SK-N-SH (cell line): ENCODE measurements around the gene SPATA19. TPM values are rescaled to one million over a fixed set of nuclear protein-coding genes. Genes with fewer than 3 reads are reported as not detected.

ENCODE experiments used
- CTCF ChIA-PET: fragments of 300-600, 350-600 bp; formaldehyde crosslinking; extraction: SDS; loops from one replicate; lab custom pipeline; 2021; lab: Yijun Ruan, JAX
- POLR2A ChIA-PET: fragments of 350-600 bp; sonication (Branson Sonifier 250); formaldehyde crosslinking; extraction: SDS; loops from one replicate; lab custom pipeline; 2020; ENCODE audit warnings: antibody characterized with exemption, inconsistent platforms; lab: Yijun Ruan, JAX
- DNase-seq: peaks from one replicate; pipeline ENCODE4 v3.0.0; 2012
- H2AFZ ChIP-seq: fragments of 200-600 bp; sonication (generic); 2 replicates; pipeline ENCODE4 v1.8.1; 2016; ENCODE audit warnings: antibody characterized with exemption, mild to moderate bottlenecking, low read depth
- H3F3A ChIP-seq: fragments of 200-600 bp; sonication (generic); replicated peaks from 2 replicates; pipeline ENCODE3; 2016; ENCODE audit warnings: antibody characterized with exemption, mild to moderate bottlenecking; ENCODE audit not compliant: insufficient read depth
- H3K27ac ChIP-seq, 2 experiments: fragments of 200-500 bp in 1 of 2; fragments of 200-600 bp in 1 of 2; sonication (Bioruptor generic) in 1 of 2; sonication (generic), shearing (Covaris generic) in 1 of 2; 2 replicates each; pipeline versions ENCODE4 v1.5.1 to v1.6.1; 2014 to 2016; ENCODE audit warnings: low read depth in 2 of 2, inconsistent platforms in 1 of 2, low read length in 1 of 2, mild to moderate bottlenecking in 1 of 2, mixed read lengths in 1 of 2
- H3K27me3 ChIP-seq: fragments of 200-600 bp; sonication (generic), shearing (Covaris generic); 2 replicates; pipeline ENCODE4 v1.6.1; 2016; ENCODE audit warnings: mixed run types; ENCODE audit not compliant: insufficient read depth
- H3K36me3 ChIP-seq, 2 experiments: fragments of 200-500 bp in 1 of 2; fragments of 200-600 bp in 1 of 2; sonication (Bioruptor generic) in 1 of 2; sonication (generic) in 1 of 2; replicated peaks in 1 of 2; 2 replicates each; pipeline versions ENCODE3 to v1.5.1; 2014 to 2016; ENCODE audit warnings: low read length in 1 of 2, mild to moderate bottlenecking in 1 of 2; ENCODE audit not compliant: insufficient read depth in 2 of 2, control insufficient read depth in 1 of 2
- H3K4me1 ChIP-seq, 2 experiments: fragments of 200-500 bp in 1 of 2; fragments of 200-600 bp in 1 of 2; sonication (Bioruptor generic) in 1 of 2; sonication (generic), shearing (Covaris generic) in 1 of 2; 2 replicates each; pipeline versions ENCODE4 v1.5.1 to v1.6.1; 2014 to 2016; ENCODE audit warnings: low read depth in 1 of 2, low read length in 1 of 2, mixed run types in 1 of 2; ENCODE audit not compliant: insufficient read depth in 2 of 2, control insufficient read depth in 1 of 2
- H3K4me2 ChIP-seq: fragments of 200-600 bp; sonication (generic), shearing (Covaris generic); 2 replicates; pipeline ENCODE4 v1.6.1; 2017; ENCODE audit warnings: mixed run types
- H3K4me3 ChIP-seq, 2 experiments: fragments of 200-500 bp in 1 of 2; fragments of 200-600 bp in 1 of 2; sonication (Bioruptor generic) in 1 of 2; sonication (generic), shearing (Covaris generic) in 1 of 2; 2 replicates each; pipeline versions ENCODE4 v1.5.1 to v1.8.1; 2014 to 2016; ENCODE audit warnings: low read depth in 2 of 2, inconsistent platforms in 1 of 2, low read length in 1 of 2, mild to moderate bottlenecking in 1 of 2, mixed read lengths in 1 of 2, moderate library complexity in 1 of 2
- H3K79me2 ChIP-seq: fragments of 200-600 bp; sonication (generic); 2 replicates; pipeline ENCODE4 v1.8.1; 2017; ENCODE audit warnings: mild to moderate bottlenecking; ENCODE audit not compliant: insufficient read depth
- H3K9ac ChIP-seq: fragments of 200-600 bp; sonication (generic); 2 replicates; pipeline ENCODE4 v1.6.1; 2017; ENCODE audit warnings: mixed run types
- H3K9me2 ChIP-seq: fragments of 200-600 bp; sonication (generic); 2 replicates; pipeline ENCODE4 v1.6.1; 2017; ENCODE audit warnings: mixed run types
- H3K9me3 ChIP-seq: fragments of 200-600 bp; sonication (generic); 2 replicates; pipeline ENCODE4 v1.6.1; 2017; ENCODE audit warnings: mixed run types, mild to moderate bottlenecking, moderate library complexity
- H4K20me1 ChIP-seq: fragments of 200-600 bp; sonication (generic); 2 replicates; pipeline ENCODE4 v1.6.1; 2017; ENCODE audit warnings: mild to moderate bottlenecking, mixed run types; ENCODE audit not compliant: insufficient read depth
- CHD2 ChIP-seq: fragments of 150-350 bp; IDR thresholded peaks from 2 replicates; pipeline ENCODE4 v1.6.1; 2018; ENCODE audit warnings: low read length; ENCODE audit not compliant: partially characterized antibody
- EP300 ChIP-seq, 2 experiments: IDR thresholded peaks; 2 replicates each; pipeline versions ENCODE4 v1.4.0 to v1.6.1; 2012; ENCODE audit warnings: borderline replicate concordance in 1 of 2, low read depth in 1 of 2, low read length in 1 of 2
- GATA2 ChIP-seq: sonication (generic); formaldehyde crosslinking; IDR thresholded peaks from 2 replicates; pipeline ENCODE4 v1.5.0; 2020; ENCODE audit warnings: mild to moderate bottlenecking, missing genetic modification reagents
- MEF2A ChIP-seq: IDR thresholded peaks from 2 replicates; pipeline ENCODE4 v1.4.0; 2012; ENCODE audit warnings: low read depth, borderline replicate concordance
- MXI1 ChIP-seq: IDR thresholded peaks from 2 replicates; pipeline ENCODE4 v1.6.1; 2012; ENCODE audit warnings: mild to moderate bottlenecking, low read depth, low read length, improper control_type of control experiment
- NFIC ChIP-seq: IDR thresholded peaks from 2 replicates; pipeline ENCODE4 v1.4.0; 2012; ENCODE audit warnings: borderline replicate concordance
- RFX5 ChIP-seq: IDR thresholded peaks from 2 replicates; pipeline ENCODE4 v1.6.1; 2012; ENCODE audit warnings: mild to moderate bottlenecking, improper control_type of control experiment, low read length
- RXRA ChIP-seq: IDR thresholded peaks from 2 replicates; pipeline ENCODE4 v1.4.0; 2012; ENCODE audit warnings: low read depth, mild to moderate bottlenecking, borderline replicate concordance
- SMC3 ChIP-seq: IDR thresholded peaks from 2 replicates; pipeline ENCODE4 v1.6.1; 2012; ENCODE audit warnings: low read depth, low read length, improper control_type of control experiment
- TEAD4 ChIP-seq: IDR thresholded peaks from 2 replicates; pipeline ENCODE4 v1.4.0; 2012; ENCODE audit warnings: mild to moderate bottlenecking, borderline replicate concordance; ENCODE audit not compliant: insufficient read depth
- USF1 ChIP-seq: IDR thresholded peaks from 2 replicates; pipeline ENCODE4 v1.4.0; 2012; ENCODE audit warnings: low read depth, borderline replicate concordance
- YY1 ChIP-seq: IDR thresholded peaks from 2 replicates; pipeline ENCODE4 v1.4.0; 2012; ENCODE audit warnings: low read depth, mild to moderate bottlenecking
- ZBTB33 ChIP-seq: IDR thresholded peaks from 2 replicates; pipeline ENCODE4 v1.4.0; 2012; ENCODE audit warnings: low read depth, borderline replicate concordance
- WGBS: methylation state at CpG from one replicate; pipeline ENCODE4 v1.1.6; 2017; ENCODE audit warnings: low lambda C conversion rate; 5-methylcytosine and 5-hydroxymethylcytosine counted together
- polyA plus RNA-seq, 3 experiments: library from polyadenylated mRNA; depleted of rRNA; stranded (reverse); fragments of >200 nt; gene quantifications; 2 replicates each; pipeline ENCODE4 v1.2.3, GENCODE V29; 2012
- TF ChIP-seq, protein P1 (sequence below): fragments of 150-350 bp; IDR thresholded peaks from 2 replicates; pipeline ENCODE4 v1.6.1; 2017; ENCODE audit warnings: antibody characterized with exemption, low read length, low read depth, borderline replicate concordance

The SPATA19 gene
- polyA plus RNA-seq, 1 of the 3 experiments (the other 2 are of a cell fraction), result not detected

- DNase-seq, result no peak
- no peaks in the 10 kb centered on the region for H3K9me3 ChIP-seq
- 38% methylated on average over 9 of the region's 9 CpGs for WGBS
- H3K9ac ChIP-seq, result no peak overlapping the region
- H3K4me1 ChIP-seq, result no peaks in the 10 kb centered on the region; a peak in 1 of 4 replicates
- ChIA-PET CTCF (interaction anchor here (3.4 kb wide), 1 partner anchor 11 kb away, joined by 12 read pairs; no protein-coding TSS in a partner anchor), POLR2A (no interaction called here)
- no peaks in the 10 kb centered on the region for H3K79me2 ChIP-seq
- no peak overlapping the region for H3K4me3 ChIP-seq
- no peaks in the 10 kb centered on the region for H3K9me2 ChIP-seq
- H3F3A ChIP-seq, result no peaks in the 10 kb centered on the region
- no peak for TF ChIP-seq TEAD4
- no peak for TF ChIP-seq MEF2A
- TF ChIP-seq CHD2, result no peak
- no peak for TF ChIP-seq GATA2 (CRISPR knock-in tag)
- no peak for TF ChIP-seq ZBTB33
- TF ChIP-seq NFIC, result no peak
- TF ChIP-seq SMC3, result no peak
- TF ChIP-seq YY1, result no peak
- no peak for TF ChIP-seq RXRA
- no peak for TF ChIP-seq USF1
- no peaks in the 10 kb centered on the region for H4K20me1 ChIP-seq
- H3K36me3 ChIP-seq, result no peaks in the 10 kb centered on the region
- no peak overlapping the region for H3K27ac ChIP-seq
- no peak overlapping the region for H3K4me2 ChIP-seq
- no peaks in the 10 kb centered on the region for H3K27me3 ChIP-seq
- H2AFZ ChIP-seq, result no peak overlapping the region
Measured at GRCh38 chr11:133824593-133824992, 20.7 kb downstream of the SPATA19 start.

- TF ChIP-seq, protein P1, sequence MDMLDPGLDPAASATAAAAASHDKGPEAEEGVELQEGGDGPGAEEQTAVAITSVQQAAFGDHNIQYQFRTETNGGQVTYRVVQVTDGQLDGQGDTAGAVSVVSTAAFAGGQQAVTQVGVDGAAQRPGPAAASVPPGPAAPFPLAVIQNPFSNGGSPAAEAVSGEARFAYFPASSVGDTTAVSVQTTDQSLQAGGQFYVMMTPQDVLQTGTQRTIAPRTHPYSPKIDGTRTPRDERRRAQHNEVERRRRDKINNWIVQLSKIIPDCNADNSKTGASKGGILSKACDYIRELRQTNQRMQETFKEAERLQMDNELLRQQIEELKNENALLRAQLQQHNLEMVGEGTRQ, result no peak
- TF ChIP-seq EP300 (IDR thresholded peaks at IDR 0.05; ENCODE audit: borderline replicate concordance in 1 of 2, low read depth in 1 of 2, low read length in 1 of 2) (no peak), ZBTB33 (no peak), RFX5 (no peak), MXI1 (no peak)
- Histone ChIP-seq H3K79me2 (no peaks in the 10 kb centered on the region), H3F3A (no peaks in the 10 kb centered on the region), H3K27ac (no peak overlapping the region), H3K27me3 (no peaks in the 10 kb centered on the region), H3K4me1 (no peaks in the 10 kb centered on the region; a peak in 1 of 4 replicates), H3K9me3 (no peaks in the 10 kb centered on the region), H3K4me3 (no peak overlapping the region), H3K36me3 (no peaks in the 10 kb centered on the region), H2AFZ (no peak overlapping the region), H3K9me2 (no peaks in the 10 kb centered on the region), H3K9ac (no peak overlapping the region), H3K4me2 (no peak overlapping the region), H4K20me1 (no peaks in the 10 kb centered on the region)
- WGBS, result no CpG with 5 or more reads among the region's 4 CpGs
- ChIA-PET POLR2A (no interaction called here), CTCF (no interaction called here)
- DNase-seq, result no peak
Measured at GRCh38 chr11:133823614-133824013, 21.7 kb downstream of the SPATA19 start.
